Type B pancreatic cell (in vitro differentiated cells): ENCODE data around the gene PRR14. TPM values are rescaled to one million over a fixed set of nuclear protein-coding genes. Genes with fewer than 3 reads are reported as not detected.

Source experiments
- DNase-seq: peaks from one replicate; pipeline ENCODE4 v3.0.0; 2021; ENCODE audit warnings: mixed read lengths; ENCODE audit not compliant: unreplicated experiment; ENCODE audit errors: extremely low spot score
- H3K27ac Mint-ChIP-seq: 2 replicates; pipeline ENCODE4 v1.8.0; 2021; ENCODE audit warnings: mild to moderate bottlenecking, mixed read lengths
- H3K27me3 Mint-ChIP-seq: 2 replicates; pipeline ENCODE4 v1.8.0; 2021; ENCODE audit warnings: mixed read lengths
- H3K36me3 Mint-ChIP-seq: 2 replicates; pipeline ENCODE4 v1.8.0; 2021; ENCODE audit warnings: mixed read lengths
- H3K4me1 Mint-ChIP-seq: one replicate; pipeline ENCODE4 v1.8.0; 2021; ENCODE audit warnings: mixed read lengths; ENCODE audit not compliant: unreplicated experiment
- H3K4me3 Mint-ChIP-seq: 2 replicates; pipeline ENCODE4 v1.8.0; 2021; ENCODE audit warnings: mild to moderate bottlenecking, mixed read lengths
- H3K9me3 Mint-ChIP-seq: 2 replicates; pipeline ENCODE4 v1.8.0; 2021; ENCODE audit warnings: mixed read lengths
- CTCF ChIP-seq: fragments of 200-600 bp; sonication (generic); conservative IDR thresholded peaks from 2 replicates; pipeline ENCODE4 v1.5.0; 2021; ENCODE audit warnings: antibody characterized with exemption, mild to moderate bottlenecking
- total RNA-seq: library from RNA; stranded (reverse); gene quantifications from 2 replicates; pipeline ENCODE4 v1.2.1, GENCODE V29; 2021; ENCODE audit warnings: low replicate concordance

The PRR14 gene
- total RNA-seq, 1 donor from 2014 or later, result 45.0 TPM

GRCh38 chr16:30659507-30660423, 9.0 kb downstream of the PRR14 start:
- Mint-ChIP-seq H3K4me3 (peak overlapping the region; percentile 84), H3K9me3 (no peaks in the 10 kb centered on the region), H3K36me3 (peaks cover 12% of the 10 kb centered on the region), H3K4me1 (peaks cover 30% of the 10 kb centered on the region), H3K27me3 (no peaks in the 10 kb centered on the region), H3K27ac (peak overlapping the region; percentile 52)
- TF ChIP-seq CTCF, result no peak
- no peak for DNase-seq

- no peaks in the 10 kb centered on the region for H3K27me3 Mint-ChIP-seq
- TF ChIP-seq CTCF, result no peak
- peak overlapping the region; percentile 52 for H3K27ac Mint-ChIP-seq
These were observed 9.9 kb downstream of the PRR14 start for GRCh38 chr16:30660424-30661261.

GRCh38 chr16:30662449-30662848, 11.7 kb downstream of the PRR14 start:
- no peak overlapping the region for H3K4me3 Mint-ChIP-seq

More at GRCh38 chr16:30660424-30661261, 9.9 kb downstream of the PRR14 start:
- no peak for DNase-seq
- Mint-ChIP-seq H3K4me3 (peak overlapping the region; percentile 84), H3K36me3 (peaks cover 12% of the 10 kb centered on the region), H3K4me1 (peaks cover 30% of the 10 kb centered on the region), H3K9me3 (no peaks in the 10 kb centered on the region)

GRCh38 chr16:30663038-30663437, 12.3 kb downstream of the PRR14 start:
- no peak for TF ChIP-seq CTCF
- Mint-ChIP-seq H3K4me1 (peaks cover 25% of the 10 kb centered on the region), H3K4me3 (no peak overlapping the region), H3K27ac (peak overlapping the region; percentile 58), H3K9me3 (no peaks in the 10 kb centered on the region), H3K27me3 (no peaks in the 10 kb centered on the region), H3K36me3 (peaks cover 13% of the 10 kb centered on the region)
- DNase-seq, result no peak

More at GRCh38 chr16:30662449-30662848, 11.7 kb downstream of the PRR14 start:
- no peaks in the 10 kb centered on the region for H3K9me3 Mint-ChIP-seq
- no peak for DNase-seq
- H3K27ac Mint-ChIP-seq, result peak overlapping the region; percentile 52
- peaks cover 27% of the 10 kb centered on the region for H3K4me1 Mint-ChIP-seq
- no peak for TF ChIP-seq CTCF
- no peaks in the 10 kb centered on the region for H3K27me3 Mint-ChIP-seq
- H3K36me3 Mint-ChIP-seq, result peaks cover 9% of the 10 kb centered on the region

- no peaks in the 10 kb centered on the region for H3K9me3 Mint-ChIP-seq
- H3K4me3 Mint-ChIP-seq, result peak overlapping the region; percentile 15
- no peak for TF ChIP-seq CTCF
- peaks cover 25% of the 10 kb centered on the region for H3K4me1 Mint-ChIP-seq
- H3K27me3 Mint-ChIP-seq, result no peaks in the 10 kb centered on the region
- H3K36me3 Mint-ChIP-seq, result peaks cover 13% of the 10 kb centered on the region
- DNase-seq, result no peak
- no peak overlapping the region for H3K27ac Mint-ChIP-seq
These were observed 13.1 kb downstream of the PRR14 start for GRCh38 chr16:30663820-30664219.
